KG1 (cell line): ENCODE data around the gene PRR7.

Experiments used
- DNase-seq: peaks from one replicate; lab custom pipeline; 2025; lab: John Stamatoyannopoulos, UW

The PRR7 gene

GRCh38 chr5:177452688-177453638 lies 6.3 kb downstream of the PRR7 start:
- DNase-seq = no peak

DNA sequence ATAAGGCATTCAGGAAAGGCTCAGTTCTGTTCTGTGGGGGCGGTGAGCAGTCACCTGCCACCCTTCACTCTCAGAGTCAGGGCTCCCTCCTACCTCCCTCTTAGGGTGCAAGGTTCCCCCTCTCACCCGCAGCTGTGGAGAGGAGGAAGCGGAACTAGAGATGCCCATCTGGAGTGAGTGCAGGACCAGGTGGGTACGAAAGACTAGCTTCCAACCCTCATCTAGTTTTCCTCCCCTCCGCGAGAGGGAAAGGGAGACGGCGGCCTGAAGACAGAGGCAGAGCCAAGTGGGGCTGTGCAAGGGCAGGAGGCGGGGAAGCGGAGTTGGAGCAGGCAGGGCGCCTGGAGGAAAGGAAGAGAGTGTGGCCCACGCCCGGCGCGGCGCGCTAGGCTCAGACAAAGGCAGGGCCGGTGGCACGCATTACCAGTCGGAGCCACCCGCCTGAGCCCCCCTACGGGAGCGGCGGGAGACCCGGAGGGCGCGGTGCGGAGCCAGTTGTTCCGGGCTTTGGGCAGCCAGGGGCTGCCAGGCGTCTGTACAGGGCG lies 7.3 kb downstream of the PRR7 start:
- no peak for DNase-seq

DNA sequence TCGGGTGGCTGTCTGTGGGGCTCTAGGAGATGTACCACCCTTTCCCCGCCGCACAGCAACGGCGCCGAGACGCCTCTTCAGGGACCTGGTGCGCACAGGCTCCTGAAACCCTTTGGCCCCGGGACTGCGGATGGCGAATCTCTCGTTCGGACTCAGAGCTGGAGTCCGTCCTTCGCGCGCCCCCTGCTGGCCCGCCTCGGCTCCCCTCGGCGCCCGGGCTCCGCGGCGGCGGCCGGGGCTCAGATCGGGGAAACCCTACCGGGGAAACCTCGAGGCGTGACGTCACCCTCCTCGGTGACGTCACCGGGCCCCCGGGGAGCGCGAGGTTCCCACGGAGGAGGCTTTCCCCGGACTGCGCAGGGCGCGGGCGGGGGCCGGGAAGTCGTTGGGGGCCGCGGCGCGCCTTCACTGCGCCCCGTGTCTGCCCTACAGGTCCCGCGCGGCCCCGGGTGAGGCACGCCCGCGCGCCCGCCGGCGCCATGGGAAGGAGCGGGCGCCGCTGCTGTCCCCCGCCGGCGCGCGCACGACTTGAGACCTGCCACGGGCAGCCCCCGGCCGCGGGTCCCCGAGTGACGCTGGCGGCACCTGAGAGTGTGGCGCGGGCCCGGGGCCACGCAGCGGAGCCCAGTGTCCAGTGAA lies 7.9 kb downstream of the PRR7 start:
- DNase-seq = peak; percentile 88

- no peak for DNase-seq
These were observed 8.5 kb downstream of the PRR7 start for GRCh38 chr5:177455036-177455660.

DNA sequence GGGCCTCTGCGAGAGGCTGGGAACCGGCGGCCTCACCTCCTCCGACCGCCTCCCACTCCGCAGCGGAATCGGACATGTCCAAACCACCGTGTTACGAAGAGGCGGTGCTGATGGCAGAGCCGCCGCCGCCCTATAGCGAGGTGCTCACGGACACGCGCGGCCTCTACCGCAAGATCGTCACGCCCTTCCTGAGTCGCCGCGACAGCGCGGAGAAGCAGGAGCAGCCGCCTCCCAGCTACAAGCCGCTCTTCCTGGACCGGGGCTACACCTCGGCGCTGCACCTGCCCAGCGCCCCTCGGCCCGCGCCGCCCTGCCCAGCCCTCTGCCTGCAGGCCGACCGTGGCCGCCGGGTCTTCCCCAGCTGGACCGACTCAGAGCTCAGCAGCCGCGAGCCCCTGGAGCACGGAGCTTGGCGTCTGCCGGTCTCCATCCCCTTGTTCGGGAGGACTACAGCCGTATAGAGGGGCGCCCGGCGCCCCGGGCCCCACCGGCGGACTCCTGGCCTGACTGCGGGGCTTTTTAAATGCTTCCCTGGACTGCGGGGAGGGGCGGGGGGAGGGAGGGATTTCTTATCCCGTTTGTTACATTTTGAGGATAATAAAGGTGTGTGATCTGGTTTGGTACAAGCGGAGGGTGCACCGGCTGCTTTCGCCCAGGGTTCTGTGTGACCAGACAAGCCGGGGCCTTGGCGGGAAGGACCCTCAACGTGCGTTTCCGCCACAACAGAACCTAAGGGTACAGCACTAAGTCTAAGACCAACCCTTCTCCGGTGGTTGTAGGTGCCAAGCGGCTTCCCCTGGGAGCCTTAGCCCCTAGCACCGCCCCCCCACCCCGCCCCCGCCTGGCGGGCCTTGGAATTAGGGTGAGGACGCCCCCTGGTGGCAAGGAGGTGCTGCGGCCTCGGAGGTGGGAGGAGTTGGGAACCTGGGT lies 9.3 kb downstream of the PRR7 start:
- peak; percentile 84 for DNase-seq

DNA sequence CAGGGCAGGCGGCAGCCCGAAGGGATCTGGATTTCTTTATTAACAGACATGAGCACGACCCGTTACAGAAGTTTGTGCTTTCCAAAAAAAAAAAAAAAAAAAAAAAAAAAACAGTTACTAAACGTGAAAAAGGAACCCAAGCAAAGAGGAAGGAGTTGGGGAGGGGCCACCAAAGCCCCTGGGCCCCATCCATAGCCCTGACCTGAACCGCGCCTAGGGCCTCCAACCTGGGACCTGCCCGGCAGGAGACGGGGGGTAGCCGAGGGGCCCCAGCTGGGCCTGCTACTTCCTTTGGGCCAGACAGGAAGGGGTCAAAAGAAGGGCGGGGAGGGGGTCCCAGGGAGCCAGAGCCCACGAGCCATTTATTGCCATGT lies 10.0 kb downstream of the PRR7 start:
- DNase-seq = no peak

DNA sequence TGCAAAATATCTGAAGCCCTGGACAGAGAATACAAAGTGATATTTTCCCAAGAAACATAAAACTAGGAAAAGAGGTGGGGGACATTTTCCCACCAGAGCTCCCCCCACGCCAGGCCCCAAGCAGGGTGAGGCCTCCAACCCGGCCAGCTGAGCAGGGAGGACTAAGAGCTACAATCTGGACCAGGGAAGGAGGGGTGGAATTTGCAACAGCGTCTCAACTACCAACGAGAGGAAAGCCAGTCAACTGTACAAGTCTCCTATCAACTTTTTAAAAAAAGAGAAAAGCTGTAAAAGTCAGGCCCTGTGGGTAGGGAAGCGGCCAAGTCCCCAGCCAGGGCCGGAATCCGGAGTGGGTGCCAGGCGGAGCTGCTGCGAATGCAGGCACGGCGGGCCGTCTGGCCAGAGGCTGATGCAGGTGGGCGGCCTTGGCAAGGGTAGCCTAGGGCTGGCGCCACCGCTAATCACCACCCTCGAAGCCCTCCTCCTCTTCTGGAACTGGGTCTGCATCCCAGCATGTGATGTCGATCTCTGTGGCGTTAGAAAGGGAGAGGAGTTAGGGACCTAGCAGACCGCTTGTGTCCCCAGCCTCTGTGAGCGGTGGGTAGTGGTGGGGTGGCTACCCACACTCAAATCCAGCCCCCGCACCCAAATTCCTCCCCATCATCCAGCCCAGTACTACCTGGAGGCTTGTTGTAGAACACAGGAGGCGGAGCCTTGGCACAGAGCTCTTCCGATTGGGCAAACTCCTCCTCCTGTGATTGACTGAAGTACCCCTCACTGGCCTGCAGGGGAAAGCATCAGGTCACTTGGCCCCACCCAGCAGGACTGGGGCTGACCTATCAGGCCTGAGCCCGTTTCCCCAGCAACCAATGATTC lies 10.6 kb downstream of the PRR7 start:
- peak; percentile 61 for DNase-seq

DNA sequence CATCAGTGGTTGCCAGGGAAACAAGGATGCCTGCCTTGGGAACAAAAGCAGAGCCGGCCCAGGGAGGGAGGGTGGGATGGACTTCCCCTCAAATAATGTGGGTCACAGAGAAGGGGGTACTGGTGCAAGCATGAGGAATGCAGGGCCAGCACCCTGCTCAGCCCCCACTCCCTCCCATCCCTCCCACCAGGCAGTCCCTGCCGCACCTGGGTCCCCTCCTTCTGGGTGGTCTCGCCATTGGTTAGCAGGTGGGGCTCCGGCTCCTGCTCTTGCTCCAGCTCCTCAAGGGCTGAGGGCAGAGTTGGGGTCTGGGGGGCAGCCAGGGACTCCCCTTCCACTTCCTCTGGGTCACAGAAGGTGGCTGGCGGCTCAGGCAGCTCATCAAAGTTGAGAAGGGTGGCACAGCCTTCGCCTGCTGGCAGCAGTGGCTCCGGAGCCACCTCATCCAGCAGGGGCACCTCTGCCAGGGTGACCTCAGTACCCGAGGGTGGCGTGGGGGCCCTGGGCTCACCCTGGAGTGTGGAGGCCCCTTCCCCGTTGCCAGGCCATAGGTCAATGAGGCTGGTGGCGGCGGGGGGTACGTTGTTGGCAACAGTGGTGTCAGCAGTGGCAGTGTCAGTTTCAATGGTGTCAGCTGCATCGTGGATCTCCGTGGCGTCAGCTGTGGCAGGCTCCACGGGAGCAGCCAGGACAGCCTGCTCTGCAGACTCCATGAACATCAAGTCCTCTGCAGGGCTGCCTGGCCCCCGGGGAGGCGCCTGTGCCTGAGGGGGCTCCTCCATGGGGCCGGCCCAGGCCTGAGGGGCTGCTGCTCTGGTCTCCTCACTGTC lies 11.5 kb downstream of the PRR7 start:
- DNase-seq = no peak

GRCh38 chr5:177458912-177459350 lies 12.3 kb downstream of the PRR7 start:
- no peak for DNase-seq

- DNase-seq = no peak
These were observed 12.7 kb downstream of the PRR7 start for GRCh38 chr5:177459357-177459756.

DNA sequence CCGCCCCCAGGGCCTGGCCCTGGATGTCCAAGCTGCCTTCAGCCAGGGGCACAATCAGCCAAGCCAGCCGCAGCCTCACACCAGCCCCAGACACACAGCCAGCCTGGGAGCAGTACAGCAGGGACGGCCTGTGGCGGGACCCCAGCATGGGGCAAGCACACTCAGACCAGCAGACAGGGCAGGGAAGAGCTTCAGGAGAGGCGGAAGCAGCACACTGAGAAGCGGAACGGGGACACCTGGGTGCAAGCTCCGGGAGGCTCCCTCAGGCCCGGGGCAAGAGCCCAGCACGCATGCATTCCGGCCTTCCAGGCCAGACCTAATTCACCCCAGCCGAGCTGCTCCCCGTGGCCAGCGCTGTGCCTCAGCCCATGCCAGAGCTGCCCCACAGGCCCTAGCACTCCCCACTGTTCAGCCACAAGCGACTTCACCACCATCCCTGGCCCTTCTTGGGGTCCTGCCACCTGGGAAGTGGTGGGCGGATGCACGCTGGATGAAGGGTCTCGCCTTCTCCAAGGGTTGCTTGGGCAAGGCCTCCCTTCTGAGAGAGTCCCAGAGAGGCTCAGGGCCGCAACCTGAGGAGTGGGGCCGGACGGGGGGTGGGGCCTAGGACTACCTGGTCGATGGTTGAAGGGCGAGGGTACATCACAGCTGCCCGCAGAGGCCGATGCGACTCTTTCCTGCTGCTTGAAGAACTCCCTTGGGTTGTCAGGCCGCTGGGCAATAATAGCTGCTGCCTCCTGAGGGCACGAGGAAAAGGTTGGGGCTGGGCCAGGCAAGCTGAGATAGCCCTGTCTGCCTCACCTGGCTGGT lies 13.4 kb downstream of the PRR7 start:
- DNase-seq = no peak

- no peak for DNase-seq
These were observed 15.5 kb downstream of the PRR7 start for GRCh38 chr5:177462021-177462670.

DNA sequence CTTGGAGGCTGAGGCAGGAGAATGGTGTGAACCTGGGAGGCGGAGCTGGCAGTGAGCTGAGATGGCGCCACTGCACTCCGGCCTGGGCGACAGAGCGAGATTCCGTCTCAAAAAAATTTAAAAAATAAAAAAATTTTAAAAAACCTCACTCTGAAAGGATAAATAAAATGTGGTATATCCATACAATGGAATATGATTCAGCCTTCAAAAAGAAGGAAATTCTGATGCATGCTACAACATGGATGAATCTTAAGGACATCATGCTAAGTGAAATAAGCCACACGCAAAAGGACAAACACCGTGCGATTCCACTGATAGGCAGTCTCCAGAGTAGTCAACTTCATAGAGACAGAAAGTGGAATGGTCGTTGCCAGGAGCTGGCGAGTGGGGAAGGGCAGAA lies 18.4 kb downstream of the PRR7 start:
- no peak for DNase-seq

- no peak for DNase-seq
These were observed 20.2 kb downstream of the PRR7 start for GRCh38 chr5:177466861-177467260.

DNA sequence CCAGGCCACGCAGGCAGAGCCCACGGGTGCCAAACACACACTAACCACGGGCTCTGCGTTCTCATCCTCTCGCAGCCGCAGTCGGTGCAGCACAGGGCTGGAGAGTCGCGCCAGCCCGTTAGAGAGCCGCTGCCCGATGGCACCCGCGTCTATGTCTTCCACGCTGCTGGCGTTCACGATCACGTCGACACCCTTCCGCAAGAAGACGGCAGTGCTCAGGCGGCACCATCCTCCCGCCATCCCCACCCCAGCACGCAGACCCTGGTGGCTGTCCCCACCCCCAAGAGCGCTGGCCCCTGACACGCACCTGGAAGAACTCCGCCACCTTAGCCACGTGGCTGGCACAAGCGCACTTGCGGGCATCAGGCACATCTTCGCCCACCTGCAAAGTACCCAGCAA lies 20.8 kb downstream of the PRR7 start:
- DNase-seq = no peak

GRCh38 chr5:177468329-177468684 lies 21.7 kb downstream of the PRR7 start:
- DNase-seq = no peak

DNA sequence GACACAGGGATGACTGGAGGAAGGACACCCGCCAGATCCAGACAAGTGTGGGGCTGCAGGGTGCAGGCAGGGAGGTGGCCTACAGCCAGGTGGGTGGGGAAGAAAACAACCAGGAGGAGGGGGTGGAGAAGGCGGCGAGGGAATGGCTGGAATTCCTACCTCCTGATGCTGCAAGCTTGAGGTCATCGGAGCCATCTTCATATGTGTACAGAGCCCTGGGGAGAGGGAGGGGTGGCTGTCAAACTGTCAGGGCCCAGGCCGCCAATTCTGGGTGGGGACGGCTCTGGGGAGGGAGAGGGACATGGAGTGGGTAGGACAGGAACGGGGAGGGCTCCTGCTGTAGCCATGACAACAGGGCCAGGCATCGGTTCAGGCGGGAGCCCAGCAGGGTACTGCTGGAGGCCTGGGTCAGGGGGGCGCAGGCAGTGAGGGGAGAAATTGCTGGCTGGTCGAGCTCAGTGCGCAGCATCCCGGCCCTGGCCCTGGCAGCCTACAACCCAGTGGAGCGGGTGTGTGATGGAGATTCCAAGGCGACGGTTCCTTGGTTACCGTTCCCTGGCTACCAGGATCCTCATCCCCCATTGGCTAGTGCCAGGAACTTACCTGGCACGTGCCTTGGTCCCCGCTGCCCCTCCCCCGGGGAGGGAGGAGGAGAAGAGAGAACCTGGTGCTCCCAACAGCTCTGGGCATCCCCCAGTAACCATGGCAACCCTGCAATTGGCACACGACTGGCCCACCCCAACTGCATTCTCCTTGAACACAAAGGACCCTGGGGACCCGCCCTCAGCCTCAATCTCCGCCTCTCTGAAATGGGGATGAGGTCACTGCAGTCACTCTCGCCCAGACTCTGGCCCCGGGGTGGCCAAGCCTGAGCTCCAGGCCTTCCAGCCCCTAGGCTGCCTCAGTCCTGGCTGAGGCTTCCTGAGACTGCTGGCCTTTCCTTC lies 22.3 kb downstream of the PRR7 start:
- DNase-seq = no peak
